MM.1S (cell line): ENCODE measurements around the gene TUBB6.

Source experiments
- DNase-seq: peaks from one replicate; pipeline ENCODE4 v3.0.0-alpha.2; 2015
- H2AFZ ChIP-seq: fragments of 300-600 bp; sonication (generic); 2 replicates; pipeline ENCODE4 v1.6.0; 2016; ENCODE audit warnings: antibody characterized with exemption, low read length
- H3F3A ChIP-seq: fragments of 300-600 bp; sonication (generic); 2 replicates; pipeline ENCODE4 v1.6.1; 2016; ENCODE audit warnings: mild to moderate bottlenecking, antibody characterized with exemption, low read length, moderate library complexity, mixed read lengths; ENCODE audit not compliant: insufficient read depth
- H3K27ac ChIP-seq: fragments of 300-600 bp; sonication (generic); 2 replicates; pipeline ENCODE4 v1.5.1; 2016; ENCODE audit warnings: mild to moderate bottlenecking, low read length
- H3K27me3 ChIP-seq: fragments of 300-600 bp; sonication (generic); replicated peaks from 2 replicates; pipeline ENCODE4 v1.6.0; 2016; ENCODE audit warnings: low read length; ENCODE audit not compliant: insufficient read depth
- H3K36me3 ChIP-seq: fragments of 300-600 bp; sonication (generic); replicated peaks from 2 replicates; pipeline ENCODE4 v1.6.1; 2016; ENCODE audit warnings: mild to moderate bottlenecking, low read length, mixed read lengths; ENCODE audit not compliant: insufficient read depth
- H3K4me1 ChIP-seq: fragments of 300-600 bp; sonication (generic); 2 replicates; pipeline ENCODE4 v1.6.1; 2016; ENCODE audit warnings: low read length, mixed read lengths
- H3K4me2 ChIP-seq: fragments of 300-600 bp; sonication (generic); 2 replicates; pipeline ENCODE4 v1.6.0; 2016; ENCODE audit warnings: low read depth, low read length
- H3K4me3 ChIP-seq: fragments of 300-600 bp; sonication (generic); 2 replicates; pipeline ENCODE4 v1.5.1; 2016; ENCODE audit warnings: low read length, mixed read lengths
- H3K79me2 ChIP-seq: fragments of 300-600 bp; sonication (generic); 2 replicates; pipeline ENCODE4 v1.6.1; 2016; ENCODE audit warnings: mixed run types, low read length, mixed read lengths
- H3K9ac ChIP-seq: fragments of 300-600 bp; sonication (generic); 2 replicates; pipeline ENCODE4 v1.6.1; 2016; ENCODE audit warnings: low read length, mixed read lengths
- H3K9me2 ChIP-seq: fragments of 300-600 bp; sonication (generic); replicated peaks from 2 replicates; pipeline ENCODE4 v1.6.1; 2016; ENCODE audit warnings: mild to moderate bottlenecking, low read length, mixed read lengths; ENCODE audit not compliant: insufficient read depth
- H3K9me3 ChIP-seq: fragments of 300-600 bp; sonication (generic); replicated peaks from 2 replicates; pipeline ENCODE4 v1.6.1; 2016; ENCODE audit warnings: mild to moderate bottlenecking, low read length, mixed read lengths; ENCODE audit not compliant: insufficient read depth
- H4K20me1 ChIP-seq: fragments of 300-600 bp; sonication (generic); 2 replicates; pipeline ENCODE4 v1.6.1; 2016; ENCODE audit warnings: mild to moderate bottlenecking, low read length, moderate library complexity, mixed read lengths; ENCODE audit not compliant: insufficient read depth
- CTCF ChIP-seq: fragments of 300-600 bp; sonication (generic); IDR thresholded peaks from 2 replicates; pipeline ENCODE4 v1.5.1; 2016; ENCODE audit warnings: antibody characterized with exemption, low read length, mixed read lengths
- EZH2 ChIP-seq: fragments of 300-600 bp; sonication (generic); optimal IDR thresholded peaks from 2 replicates; pipeline ENCODE3; 2017; ENCODE audit warnings: low read depth, mild to moderate bottlenecking, antibody characterized with exemption, low read length, mixed read lengths
- EZH2phosphoT487 ChIP-seq: fragments of 300-600 bp; sonication (generic); IDR thresholded peaks from 2 replicates; pipeline ENCODE4 v1.6.1; 2018; ENCODE audit warnings: antibody characterized with exemption, low read length

The TUBB6 gene

GRCh38 chr18:12296087-12296403 is 12.0 kb upstream of the TUBB6 start:
- Histone ChIP-seq H3K9ac (no peak overlapping the region), H4K20me1 (no peaks in the 10 kb centered on the region), H3K4me1 (no peaks in the 10 kb centered on the region), H3K9me2 (no peaks in the 10 kb centered on the region), H3K27me3 (no peaks in the 10 kb centered on the region), H2AFZ (no peak overlapping the region), H3K79me2 (no peaks in the 10 kb centered on the region), H3K4me2 (no peak overlapping the region), H3K36me3 (no peaks in the 10 kb centered on the region), H3K4me3 (no peak overlapping the region), H3K9me3 (no peaks in the 10 kb centered on the region), H3F3A (no peaks in the 10 kb centered on the region), H3K27ac (no peak overlapping the region)
- no peak for DNase-seq
- TF ChIP-seq EZH2phosphoT487 (no peak), CTCF (no peak), EZH2 (no peak)

GRCh38 chr18:12296457-12296856 is 11.6 kb upstream of the TUBB6 start:
- Histone ChIP-seq H3K9ac (no peak overlapping the region), H3K36me3 (no peaks in the 10 kb centered on the region), H3K9me2 (no peaks in the 10 kb centered on the region), H4K20me1 (no peaks in the 10 kb centered on the region), H3K27me3 (no peaks in the 10 kb centered on the region), H3K27ac (no peak overlapping the region), H3F3A (no peaks in the 10 kb centered on the region), H3K4me2 (no peak overlapping the region), H3K4me1 (no peaks in the 10 kb centered on the region), H2AFZ (no peak overlapping the region), H3K4me3 (no peak overlapping the region), H3K79me2 (no peaks in the 10 kb centered on the region), H3K9me3 (no peaks in the 10 kb centered on the region)
- TF ChIP-seq EZH2 (no peak), EZH2phosphoT487 (no peak), CTCF (no peak)
- DNase-seq: no peak

GRCh38 chr18:12299862-12300261 is 8.2 kb upstream of the TUBB6 start:
- no peaks in the 10 kb centered on the region for H3K9me3 ChIP-seq
- TF ChIP-seq CTCF (no peak), EZH2phosphoT487 (no peak), EZH2 (no peak)
- H3F3A ChIP-seq: no peaks in the 10 kb centered on the region
- H3K27ac ChIP-seq: no peak overlapping the region
- no peaks in the 10 kb centered on the region for H3K4me1 ChIP-seq
- H3K79me2 ChIP-seq: no peaks in the 10 kb centered on the region
- H3K4me2 ChIP-seq: no peak overlapping the region
- H3K9ac ChIP-seq: no peak overlapping the region
- H4K20me1 ChIP-seq: no peaks in the 10 kb centered on the region
- H3K4me3 ChIP-seq: no peak overlapping the region
- H2AFZ ChIP-seq: no peak overlapping the region
- no peaks in the 10 kb centered on the region for H3K36me3 ChIP-seq
- no peaks in the 10 kb centered on the region for H3K9me2 ChIP-seq
- no peak for DNase-seq
- no peaks in the 10 kb centered on the region for H3K27me3 ChIP-seq
